Activated effector memory CD4-positive, alpha-beta T cell treated with anti-CD3 and anti-CD28 coated beads, Interleukin-2, amount 50 U/mL, for 16 hours (primary cell): ENCODE results near the gene UPF3A.
"Not testable (repeated sequence)": the region's sequence is repeated elsewhere in the genome, so short reads cannot be mapped to it uniquely, and the experiment has no call there.

Source experiments
- DNase-seq: peaks from one replicate; pipeline ENCODE4 v3.0.0-alpha.2; 2020

UPF3A gene

DNA sequence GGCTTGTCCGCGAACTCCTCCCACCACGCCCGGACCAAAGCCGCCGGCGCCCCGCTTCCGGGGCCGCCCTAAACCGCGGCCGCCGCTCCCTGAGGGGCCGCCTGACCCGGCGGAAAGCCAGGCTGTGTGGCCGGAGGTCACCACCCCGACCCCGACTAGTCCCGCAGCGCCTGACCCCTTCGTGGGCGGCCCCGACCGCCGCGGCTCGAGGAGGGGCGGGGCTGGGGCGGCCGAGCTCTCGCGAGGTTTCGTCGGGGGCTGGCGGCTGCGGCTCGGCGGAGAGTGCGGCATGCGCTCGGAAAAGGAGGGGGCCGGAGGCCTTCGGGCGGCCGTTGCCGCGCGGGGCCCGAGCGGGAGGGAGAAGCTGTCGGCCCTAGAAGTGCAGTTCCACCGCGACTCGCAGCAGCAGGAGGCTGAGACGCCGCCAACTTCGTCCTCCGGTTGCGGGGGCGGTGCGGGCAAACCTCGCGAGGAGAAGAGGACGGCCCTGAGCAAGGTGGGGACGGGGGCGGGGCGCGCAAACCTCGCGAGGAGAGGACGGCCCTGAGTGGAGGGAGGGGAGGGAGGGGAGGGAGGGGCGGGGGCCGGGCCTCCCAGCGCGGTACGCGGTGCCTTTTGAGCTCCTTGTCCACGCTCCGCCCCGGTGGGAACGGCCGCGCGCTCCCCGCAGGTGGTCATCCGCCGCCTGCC lies at the start of gene UPF3A:
Gene UPF3A (plus strand): TSS at position 251 of the 690 bp plus-strand sequence. CDS start 39 bp downstream, at position 290.
- DNase-seq: peak; percentile 95

DNA sequence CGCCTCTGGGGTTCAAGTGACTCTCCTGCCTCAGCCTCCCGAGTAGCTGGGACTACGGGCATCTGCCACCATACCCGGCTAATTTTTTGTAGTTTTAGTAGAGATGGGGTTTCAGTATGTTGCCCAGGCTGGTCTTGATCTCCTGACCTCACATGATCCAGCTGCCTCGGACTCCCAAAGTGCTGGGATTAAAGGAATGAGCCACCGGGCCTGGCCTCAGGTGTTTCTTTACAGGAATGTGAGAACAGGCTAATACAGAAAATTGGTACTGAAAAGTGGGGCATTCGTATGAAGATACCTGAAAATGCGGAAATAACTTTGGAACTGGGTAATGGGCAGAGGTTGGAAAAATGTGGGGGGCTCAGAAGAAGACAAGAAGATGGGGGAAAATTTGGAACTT lies 49.5 kb upstream of the UPF3A start:
- no peak for DNase-seq

GRCh38 chr13:114234266-114234644 lies 47.1 kb upstream of the UPF3A start:
- DNase-seq: no peak

DNA sequence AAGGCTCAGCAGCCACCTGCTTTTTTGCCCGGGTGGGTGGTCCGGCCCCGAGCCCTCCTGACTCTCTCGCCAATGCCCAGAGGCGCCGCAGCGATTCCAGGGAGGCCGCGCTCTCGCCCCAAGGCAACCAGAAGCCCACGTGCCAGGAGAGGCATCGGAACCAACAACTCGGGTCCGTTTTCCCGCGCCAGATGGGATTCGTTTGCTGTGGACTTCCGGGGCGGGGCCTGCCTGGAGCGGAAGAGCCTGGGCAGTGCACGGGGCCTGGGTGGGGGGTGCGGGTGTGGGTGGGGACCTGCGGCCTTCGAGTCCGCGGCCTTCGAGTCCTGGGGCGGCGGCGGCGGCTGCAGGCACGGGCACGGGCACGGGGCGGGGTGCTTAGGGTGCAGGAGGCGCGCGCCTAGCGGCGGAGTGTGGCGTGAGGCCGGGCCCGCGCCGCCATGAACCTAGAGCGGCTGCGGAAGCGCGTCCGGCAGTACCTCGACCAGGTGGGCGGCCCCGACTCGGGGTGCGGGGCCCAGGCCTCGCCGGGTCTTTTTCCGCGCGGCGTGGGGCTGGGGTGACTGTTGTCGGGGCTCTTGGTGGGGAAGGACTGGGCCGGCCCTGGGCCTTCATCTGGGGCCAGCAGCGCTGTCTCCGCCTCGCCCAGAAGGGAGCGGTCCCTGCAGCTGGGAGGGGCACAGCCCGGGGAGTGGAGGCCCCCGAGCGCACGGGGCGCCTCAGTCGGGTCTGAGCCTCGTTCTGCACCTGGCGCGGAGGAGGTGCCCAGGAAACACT lies 46.6 kb upstream of the UPF3A start, which contains the start of gene CDC16:
Gene CDC16 (plus strand): TSS at position 253 of the 777 bp plus-strand sequence. CDS start 188 bp downstream, at position 441.
- DNase-seq: peak; percentile 94

GRCh38 chr13:114235697-114236096 lies 45.7 kb upstream of the UPF3A start:
- no peak for DNase-seq

GRCh38 chr13:114236227-114236626 lies 45.2 kb upstream of the UPF3A start:
- DNase-seq: no peak

GRCh38 chr13:114237415-114238112 lies 43.8 kb upstream of the UPF3A start:
- DNase-seq: no peak

- no peak for DNase-seq
Observed at GRCh38 chr13:114241918-114242317, 39.5 kb upstream of the UPF3A start.

DNA sequence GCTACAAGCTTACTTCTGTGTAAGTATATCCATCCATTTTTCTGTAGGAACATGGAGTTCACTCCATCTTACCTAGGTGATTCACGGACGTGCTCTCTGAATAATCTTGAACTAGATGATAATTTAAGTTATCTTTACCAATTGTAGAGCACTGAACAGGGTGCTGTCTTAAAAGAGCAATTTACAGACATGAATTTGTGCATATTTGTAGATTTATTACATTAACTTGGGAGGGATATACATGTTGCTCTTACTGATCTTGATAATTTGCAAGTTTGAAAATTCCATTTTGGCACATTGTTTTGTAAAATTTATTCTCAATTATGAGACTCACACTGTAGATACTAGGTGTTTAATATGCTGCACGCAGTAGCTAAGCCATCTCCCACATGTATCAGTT lies 37.4 kb upstream of the UPF3A start:
- no peak for DNase-seq

DNA sequence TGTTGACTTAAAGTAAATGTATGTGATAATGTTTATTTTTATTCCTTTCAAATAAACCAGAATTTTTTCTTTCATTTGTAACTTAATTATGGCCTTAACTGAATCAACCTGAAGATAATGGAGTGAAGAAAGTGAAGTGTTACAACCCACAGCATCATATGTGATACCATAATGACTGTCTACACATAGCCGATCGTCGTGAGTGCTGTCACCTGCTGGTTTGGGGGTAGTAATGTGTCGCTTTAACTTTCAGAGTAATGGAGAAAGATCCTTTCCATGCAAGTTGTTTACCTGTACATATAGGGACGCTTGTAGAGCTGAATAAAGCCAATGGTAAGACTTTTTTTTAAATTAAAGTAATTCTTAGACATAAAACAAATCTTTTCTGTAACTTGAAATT lies 36.8 kb upstream of the UPF3A start:
- no peak for DNase-seq

DNA sequence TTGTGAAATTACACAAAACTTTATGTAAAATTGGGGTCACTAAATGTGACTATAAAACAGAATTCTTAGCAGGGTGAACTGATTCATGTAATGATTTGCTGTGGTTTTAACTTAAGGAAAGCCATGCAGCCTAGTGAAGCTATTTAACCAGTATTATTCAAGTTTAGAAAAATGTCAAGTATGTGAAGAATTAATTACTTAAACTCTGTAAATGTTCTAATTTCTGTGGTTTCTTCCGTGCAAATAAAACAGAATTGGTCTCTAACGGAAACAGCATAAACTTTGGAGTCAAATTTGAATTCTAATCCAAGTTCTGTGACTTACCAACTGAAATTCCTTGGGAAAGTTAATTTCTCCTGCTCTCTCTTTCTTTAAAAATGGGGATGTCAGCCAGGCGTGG lies 33.4 kb upstream of the UPF3A start:
- DNase-seq: no peak

DNA sequence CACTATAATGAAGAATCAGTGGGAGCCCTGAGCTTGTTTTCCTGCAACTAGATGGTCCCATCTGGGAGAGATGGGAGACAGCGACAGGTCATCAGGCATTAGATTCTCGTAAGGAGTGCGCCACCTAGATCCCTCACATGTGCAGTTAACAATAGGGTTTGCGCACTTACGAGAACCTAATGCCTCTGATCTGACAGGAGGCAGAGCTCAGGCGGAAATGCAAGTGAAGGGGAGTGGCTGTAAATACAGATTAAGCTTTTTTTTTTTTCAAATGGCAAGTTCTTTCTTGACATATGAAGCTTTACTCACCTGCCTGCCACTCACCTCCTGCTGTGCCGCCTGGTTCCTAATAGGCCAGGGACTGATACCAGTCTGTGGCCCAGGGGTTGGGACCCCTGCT lies 32.3 kb upstream of the UPF3A start:
- DNase-seq: no peak

- not testable (repeated sequence) for DNase-seq
Observed at GRCh38 chr13:114251639-114252440, 29.6 kb upstream of the UPF3A start.

- no peak for DNase-seq
Observed at GRCh38 chr13:114256547-114256946, 24.9 kb upstream of the UPF3A start.

DNA sequence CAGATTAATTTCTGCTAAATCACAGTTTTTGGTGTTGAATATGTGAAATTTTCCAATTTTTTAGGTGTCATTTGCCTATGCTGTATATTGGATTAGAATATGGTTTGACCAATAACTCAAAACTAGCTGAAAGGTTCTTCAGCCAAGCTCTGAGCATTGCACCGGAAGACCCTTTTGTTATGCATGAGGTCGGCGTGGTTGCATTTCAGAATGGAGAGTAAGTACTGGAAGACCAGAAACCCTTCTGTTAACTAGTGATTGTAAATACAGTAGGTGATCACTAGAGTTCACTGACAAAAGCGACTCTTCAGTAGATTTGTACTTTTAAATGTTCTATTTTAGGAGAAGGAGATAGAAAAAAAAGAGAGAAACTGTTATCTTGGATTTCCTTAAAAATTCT lies 24.4 kb upstream of the UPF3A start:
- no peak for DNase-seq

- DNase-seq: no peak
Observed at GRCh38 chr13:114258589-114258988, 22.8 kb upstream of the UPF3A start.

GRCh38 chr13:114259374-114259773 lies 22.0 kb upstream of the UPF3A start:
- no peak for DNase-seq

DNA sequence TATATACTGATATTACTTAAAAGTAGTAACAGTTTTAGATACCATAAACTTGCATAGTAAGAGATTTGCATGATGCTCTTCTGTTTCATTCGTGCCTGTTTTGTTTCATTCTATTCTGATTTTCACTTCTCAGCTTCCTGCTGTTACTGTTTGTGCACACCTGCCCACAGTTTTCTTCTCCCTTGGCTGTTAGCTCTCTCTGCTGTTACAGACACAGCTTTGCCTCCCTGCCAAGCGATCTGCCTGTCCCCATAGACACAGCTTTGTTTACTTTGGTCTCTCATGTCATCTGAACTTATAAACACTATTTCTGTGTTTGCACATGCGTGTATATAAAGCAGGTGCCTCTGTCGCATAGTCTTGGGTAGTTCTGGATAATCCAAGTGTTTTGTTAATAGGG lies 21.4 kb upstream of the UPF3A start:
- DNase-seq: no peak

DNA sequence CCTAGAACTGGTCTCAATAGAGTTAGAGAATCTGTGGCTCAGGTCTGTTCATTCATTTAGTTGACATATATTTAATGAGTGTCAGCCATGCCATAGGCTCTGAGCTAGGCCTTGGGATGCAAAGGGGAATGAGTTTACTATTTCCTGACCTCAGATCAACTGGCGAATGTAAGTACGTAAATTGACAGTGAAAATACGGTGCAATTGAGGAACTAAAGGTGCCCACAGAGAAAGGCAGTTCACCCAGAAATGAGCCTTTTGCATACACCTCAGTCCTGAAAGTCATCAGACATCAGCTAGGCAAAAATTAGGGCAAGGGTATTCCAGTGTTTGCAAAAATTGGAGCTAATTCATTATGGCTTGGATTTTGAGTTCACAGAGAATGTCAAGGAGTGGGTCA lies 20.6 kb upstream of the UPF3A start:
- no peak for DNase-seq

DNA sequence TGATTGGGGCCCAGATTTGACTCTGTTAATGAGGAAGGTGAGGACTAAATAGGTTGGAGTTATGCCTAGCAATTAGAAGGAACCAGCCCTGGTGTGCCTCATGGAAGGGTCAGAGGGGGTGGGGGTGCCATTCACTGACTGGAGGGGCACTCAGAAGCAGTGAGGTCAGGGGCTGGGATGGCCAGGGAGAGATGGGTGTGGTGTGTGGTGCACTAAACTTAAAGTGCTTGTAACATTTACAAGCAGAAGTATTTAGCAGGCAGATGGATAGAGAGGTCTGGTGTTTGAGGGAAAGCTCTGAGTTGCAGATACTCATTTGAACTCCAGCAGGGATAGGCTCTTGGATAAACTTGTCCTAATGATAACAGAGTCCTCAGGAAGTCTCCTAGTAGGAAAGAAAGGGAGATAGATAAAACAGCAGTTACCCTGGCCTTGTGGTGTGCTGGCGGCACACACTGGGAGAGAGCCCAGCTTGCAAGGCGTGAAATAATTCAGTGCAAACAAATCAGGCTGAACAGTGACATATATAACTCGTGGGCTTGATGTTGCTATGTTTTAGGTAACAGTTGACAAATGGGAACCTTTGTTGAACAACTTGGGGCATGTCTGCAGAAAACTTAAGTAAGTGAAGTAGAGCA lies 20.0 kb upstream of the UPF3A start:
- DNase-seq: no peak

GRCh38 chr13:114263578-114263977 lies 17.8 kb upstream of the UPF3A start:
- DNase-seq: no peak

GRCh38 chr13:114264313-114264712 lies 17.1 kb upstream of the UPF3A start:
- DNase-seq: not testable (repeated sequence)
